ENCODE measurements around the gene CADM2.

Gene CADM2

DNA sequence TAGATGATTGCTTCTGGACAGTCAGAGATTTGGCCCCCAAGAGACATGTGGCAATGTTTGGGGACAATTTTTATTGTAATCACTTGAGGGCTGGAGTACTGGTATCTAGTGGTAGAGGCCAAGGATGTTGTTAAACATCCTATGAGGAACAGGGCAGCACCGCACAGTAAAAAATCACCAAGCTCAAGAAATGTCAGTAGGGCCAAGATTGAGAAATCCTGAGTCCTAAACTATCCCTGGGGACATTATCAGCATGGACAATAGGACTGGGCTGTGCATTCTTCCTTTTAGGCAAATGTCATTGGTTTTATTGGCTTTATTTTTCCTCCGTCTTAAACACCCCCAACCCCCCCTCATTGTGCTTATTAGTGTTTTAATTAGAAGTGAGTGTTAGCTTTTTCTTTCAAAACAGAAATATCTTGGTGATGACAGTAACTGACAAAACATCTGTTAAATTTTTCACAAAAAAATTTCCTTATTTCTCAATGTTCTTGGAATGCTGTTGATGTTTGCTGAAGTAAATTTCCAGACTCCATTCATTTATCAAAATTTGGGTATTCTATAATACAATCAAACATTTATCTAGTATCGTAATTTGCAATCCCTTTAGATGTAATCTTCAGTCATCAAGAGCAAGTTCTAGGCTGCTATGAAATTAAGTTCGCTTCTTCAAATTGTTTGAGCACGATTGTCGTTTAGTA, 1087.8 kb downstream of the CADM2 start:
- DNase-seq: no peak

DNA sequence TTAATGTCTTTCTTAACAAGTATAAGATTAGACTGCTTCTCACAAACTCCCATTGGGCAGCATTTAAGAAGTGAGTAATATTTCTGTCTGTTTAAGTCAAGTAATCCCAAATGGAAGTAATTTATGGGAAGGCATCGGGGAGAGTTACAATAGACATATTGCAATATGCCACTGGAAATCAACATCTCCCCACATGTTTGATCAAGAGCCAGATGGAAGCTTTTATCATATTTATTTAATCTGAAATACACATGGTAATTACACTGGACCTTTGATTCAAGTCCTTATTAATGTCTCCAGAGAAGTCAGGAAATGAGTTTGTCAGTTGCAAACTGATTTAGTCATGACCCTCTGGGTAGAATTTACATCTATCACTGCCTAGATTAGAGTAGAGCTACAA, 1088.4 kb downstream of the CADM2 start:
- no peak for DNase-seq

DNA sequence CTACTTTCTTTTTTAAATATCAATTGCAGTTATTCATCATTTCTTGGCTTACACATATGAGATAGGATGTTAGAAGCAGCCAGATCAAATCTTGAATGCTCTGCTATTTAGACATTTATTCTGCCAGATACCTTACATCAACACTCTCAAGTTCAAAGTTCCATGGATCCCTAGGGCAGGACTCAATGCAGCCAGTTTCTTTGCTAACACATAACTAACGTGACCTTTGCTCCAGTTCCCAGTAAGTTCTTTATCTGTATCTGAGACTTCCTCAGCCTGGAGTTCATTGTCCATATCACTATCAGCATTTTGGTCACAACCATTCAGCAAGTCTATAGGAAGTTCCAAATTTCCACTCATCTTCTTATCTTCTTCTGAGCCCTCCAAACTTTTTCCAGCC, 1092.3 kb downstream of the CADM2 start:
- no peak for DNase-seq

DNA sequence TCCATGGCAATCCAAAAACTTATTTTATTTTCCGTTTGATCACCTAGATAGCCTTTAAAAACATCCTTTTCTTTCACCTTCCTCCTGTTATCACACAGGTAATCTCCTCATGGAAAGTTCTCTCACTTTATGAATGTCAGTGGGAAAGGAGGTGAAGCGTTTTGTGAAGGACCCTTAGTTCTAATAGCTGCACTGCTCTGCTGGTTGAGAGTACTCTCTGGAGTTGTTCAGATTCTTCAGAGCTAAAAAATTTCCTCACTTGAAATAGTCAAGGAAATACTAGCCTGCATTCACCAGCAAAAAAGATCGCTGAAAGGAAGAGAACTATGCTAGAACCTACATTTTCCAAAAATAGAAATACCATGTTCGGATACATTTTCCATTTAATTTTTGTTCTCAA, 1097.2 kb downstream of the CADM2 start:
- DNase-seq: no peak

DNA sequence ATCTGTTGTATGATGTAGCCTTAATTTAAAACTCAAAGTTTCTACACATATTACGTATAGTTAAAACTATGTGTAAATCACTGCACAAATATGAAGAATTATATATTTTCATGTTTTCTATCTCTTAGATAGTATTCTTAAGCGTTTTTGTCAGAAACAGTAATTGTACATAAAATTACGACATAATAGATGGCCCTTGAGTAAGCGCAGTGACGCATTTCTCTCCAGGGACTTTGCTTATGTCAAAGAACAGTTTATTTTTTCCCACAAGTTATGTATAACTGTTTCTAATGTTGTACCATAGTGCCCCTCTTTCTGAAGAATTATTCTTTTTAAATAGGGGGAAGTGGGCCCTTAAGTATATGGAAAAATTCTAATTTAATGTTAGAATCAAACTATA, 1098.2 kb downstream of the CADM2 start:
- no peak for DNase-seq

DNA sequence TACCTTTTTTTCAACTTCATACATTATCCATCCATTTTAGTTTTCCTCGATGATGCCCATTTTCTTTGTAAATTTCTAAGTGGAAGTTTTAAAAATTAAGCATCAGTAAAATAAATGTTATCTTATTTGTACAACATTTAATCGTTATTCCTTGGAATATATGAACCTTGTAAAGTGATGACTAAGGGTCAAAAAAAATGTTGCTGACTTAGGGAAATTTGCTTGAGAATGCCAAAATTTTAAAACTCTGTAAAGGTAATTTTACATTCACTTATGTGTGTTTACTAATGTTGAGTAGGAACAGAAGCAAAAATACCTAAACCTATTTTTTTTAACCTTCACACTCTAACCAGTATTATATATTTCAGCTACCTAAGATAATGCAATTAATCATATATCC, 1115.0 kb downstream of the CADM2 start:
- DNase-seq: no peak

DNA sequence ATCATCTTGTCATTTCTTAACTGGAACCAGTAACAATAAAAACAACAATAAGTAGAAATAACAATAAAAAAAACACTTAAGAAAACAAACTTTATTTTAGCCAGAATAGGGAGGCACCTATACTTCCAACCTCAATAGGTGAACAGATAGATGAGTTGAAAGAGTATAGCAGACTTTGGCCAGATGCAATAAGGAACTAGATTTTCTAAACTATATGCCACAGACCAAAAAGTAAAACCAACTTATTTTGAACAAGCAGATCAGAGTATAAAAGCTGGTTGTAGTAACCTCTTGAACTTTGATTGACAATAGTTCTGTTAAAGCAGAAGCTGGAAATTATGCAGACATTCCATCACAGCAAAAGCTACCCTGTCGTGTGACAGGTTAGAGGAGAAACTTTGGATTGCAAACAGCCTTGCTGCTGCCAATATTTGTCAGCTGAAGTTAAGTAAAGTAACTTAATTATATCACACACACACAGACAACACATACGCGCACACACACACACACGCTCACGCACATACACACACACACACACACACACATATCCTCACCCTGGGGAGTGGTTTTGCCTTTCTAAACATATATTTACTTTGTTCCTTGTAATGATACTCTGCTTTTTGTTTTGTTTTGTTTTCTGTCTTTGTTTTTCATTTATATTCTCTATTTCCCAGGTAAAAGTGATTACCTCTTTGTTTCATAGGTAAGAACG, 1128.5 kb downstream of the CADM2 start:
- no peak for DNase-seq

DNA sequence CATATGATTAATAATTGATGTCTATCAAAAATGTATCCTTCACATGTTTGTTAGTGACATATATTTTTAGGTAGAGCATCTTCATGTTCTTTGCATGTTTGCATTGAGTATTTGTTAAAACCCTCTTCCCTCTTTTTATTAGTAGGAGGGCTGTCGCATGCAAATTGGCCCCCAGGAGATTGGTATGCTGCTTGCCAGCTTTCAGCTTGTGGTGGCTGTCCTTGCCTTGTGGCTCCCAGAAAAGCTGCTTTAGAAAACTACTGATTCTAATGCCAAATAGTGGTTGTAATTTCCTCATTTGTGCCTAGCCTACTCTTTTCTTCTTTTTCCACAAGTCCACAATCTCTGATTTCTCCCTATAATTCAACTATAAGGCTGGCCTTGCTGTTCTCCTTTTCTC, 1145.4 kb downstream of the CADM2 start:
- DNase-seq: no peak

DNA sequence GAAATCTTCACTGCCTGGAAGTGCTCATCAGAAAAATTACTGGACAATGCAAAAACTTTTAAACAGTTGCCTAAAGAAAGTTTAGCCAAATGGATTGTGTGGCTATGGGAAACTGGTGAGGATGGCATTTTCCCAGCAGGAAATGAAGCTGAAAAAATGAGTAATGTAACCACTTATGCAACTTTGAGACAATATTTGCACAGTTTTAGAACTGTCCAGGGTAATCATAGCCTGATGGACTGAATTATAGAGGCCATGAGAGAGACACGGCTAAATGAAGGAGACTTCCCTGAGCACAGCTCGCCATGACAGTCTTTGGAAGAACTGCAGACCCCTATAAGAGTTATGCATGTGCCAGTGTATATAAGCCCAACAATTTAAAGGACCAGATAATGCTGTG, 1150.6 kb downstream of the CADM2 start:
- DNase-seq: no peak

All from inflammatory macrophage treated with lipopolysaccharide for 1 hour (primary cell).